ENCODE measurements around the gene HECTD4.

DNA sequence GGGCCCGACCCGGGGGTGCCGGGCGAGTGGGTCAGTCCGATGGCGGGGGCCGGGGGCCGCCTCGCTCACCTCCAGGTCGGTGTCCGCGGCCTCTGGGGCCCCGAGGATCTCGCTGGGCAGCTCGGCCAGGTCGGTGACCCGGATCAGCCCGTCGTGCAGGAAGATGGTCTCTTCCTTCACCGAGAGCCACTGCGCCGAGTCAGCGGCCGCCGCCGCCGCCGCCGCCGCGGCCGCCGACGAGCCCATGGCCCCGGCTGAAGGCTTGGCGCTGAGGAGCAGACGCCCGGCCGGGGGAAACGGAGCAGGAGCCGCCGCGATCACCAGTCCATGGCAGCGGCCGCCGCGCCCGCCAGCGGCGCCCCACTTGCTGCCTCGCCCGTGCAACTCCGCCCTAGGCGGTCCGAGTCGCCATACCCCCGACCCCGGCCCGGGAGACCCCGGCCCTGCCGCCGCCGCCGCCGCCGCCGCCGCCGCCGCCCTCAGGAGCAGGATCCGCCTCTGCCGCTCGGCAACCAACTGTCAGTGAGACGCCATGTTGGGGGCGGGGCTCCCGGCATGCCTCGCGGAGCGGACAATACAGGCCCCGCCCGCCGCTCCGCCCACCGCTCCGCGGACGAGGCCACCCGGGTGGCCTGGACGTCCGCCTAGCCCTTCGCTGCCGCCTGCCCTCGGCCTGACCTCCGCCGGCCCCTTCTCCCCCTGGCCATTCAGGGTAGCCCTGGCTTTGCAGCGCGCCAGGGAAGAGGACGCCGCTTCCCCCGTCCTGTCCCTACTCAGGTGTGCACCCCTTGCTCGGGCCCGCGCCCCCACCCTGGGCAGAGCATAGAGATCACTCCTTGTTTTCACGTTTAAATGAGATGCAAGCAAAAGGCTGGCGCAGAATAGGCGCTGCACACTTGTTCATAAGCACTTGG is at the start of gene HECTD4:
- TF ChIP-seq POLR2AphosphoS5 (IDR thresholded peaks at IDR 0.05; ENCODE audit: low read depth, low read length) (peak; percentile 84), TCF7L2 (IDR thresholded peaks at IDR 0.05; ENCODE audit: low read depth, low read length) (no peak)
- TF ChIP-seq, protein P1, sequence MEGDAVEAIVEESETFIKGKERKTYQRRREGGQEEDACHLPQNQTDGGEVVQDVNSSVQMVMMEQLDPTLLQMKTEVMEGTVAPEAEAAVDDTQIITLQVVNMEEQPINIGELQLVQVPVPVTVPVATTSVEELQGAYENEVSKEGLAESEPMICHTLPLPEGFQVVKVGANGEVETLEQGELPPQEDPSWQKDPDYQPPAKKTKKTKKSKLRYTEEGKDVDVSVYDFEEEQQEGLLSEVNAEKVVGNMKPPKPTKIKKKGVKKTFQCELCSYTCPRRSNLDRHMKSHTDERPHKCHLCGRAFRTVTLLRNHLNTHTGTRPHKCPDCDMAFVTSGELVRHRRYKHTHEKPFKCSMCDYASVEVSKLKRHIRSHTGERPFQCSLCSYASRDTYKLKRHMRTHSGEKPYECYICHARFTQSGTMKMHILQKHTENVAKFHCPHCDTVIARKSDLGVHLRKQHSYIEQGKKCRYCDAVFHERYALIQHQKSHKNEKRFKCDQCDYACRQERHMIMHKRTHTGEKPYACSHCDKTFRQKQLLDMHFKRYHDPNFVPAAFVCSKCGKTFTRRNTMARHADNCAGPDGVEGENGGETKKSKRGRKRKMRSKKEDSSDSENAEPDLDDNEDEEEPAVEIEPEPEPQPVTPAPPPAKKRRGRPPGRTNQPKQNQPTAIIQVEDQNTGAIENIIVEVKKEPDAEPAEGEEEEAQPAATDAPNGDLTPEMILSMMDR (IDR thresholded peaks at IDR 0.05): no peak

Measured in Panc1 (cell line).